Measurements from ENCODE around the gene RND3.
A peak's percentile ranks its signal among the peaks of the same experiment; 100 is the strongest.

DNA sequence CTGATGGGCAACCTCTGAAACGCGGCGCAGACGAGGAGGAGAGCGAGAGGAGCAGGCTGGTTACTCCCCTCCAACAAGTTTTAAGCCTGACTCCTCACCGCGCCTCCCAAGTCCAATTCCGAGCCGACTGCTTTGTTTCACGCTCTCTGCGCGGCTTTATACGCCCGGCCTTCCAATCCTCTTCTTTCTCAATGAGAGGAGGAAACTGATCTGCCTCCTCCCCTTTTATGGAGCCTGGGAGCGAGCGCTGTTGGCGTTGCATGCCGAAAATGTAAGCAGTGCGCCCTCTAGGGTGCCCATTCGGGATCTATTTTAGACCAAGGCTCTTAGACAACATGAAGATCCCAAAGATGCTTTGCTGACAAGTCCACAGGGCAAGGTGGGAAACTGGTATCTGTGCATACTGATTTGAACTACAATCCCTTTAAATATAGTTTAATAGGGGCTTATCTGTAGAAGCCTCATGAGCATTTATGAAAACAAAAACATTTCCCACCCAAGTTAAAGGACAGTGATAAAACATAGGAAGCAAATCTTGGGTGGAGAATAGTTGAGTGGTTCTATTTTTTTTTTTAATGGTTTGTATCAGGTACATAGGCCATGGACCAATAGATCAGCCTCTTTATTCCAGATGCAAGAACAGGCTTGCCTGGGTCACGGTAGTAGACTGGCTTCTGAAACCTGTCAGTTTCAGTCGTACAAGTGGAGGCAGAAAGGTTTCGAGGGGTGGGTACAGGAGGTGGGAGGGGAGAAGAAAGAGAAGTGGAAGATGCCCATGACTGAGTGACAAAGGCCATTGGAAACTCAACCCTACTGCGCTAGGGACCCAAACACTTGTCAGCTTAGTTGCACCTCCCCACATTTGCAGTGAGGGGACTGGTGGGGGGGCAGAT is at the start of gene RND3:
- TF ChIP-seq, protein P1, sequence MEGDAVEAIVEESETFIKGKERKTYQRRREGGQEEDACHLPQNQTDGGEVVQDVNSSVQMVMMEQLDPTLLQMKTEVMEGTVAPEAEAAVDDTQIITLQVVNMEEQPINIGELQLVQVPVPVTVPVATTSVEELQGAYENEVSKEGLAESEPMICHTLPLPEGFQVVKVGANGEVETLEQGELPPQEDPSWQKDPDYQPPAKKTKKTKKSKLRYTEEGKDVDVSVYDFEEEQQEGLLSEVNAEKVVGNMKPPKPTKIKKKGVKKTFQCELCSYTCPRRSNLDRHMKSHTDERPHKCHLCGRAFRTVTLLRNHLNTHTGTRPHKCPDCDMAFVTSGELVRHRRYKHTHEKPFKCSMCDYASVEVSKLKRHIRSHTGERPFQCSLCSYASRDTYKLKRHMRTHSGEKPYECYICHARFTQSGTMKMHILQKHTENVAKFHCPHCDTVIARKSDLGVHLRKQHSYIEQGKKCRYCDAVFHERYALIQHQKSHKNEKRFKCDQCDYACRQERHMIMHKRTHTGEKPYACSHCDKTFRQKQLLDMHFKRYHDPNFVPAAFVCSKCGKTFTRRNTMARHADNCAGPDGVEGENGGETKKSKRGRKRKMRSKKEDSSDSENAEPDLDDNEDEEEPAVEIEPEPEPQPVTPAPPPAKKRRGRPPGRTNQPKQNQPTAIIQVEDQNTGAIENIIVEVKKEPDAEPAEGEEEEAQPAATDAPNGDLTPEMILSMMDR (IDR thresholded peaks at IDR 0.05 in 4 of 5, conservative IDR thresholded peaks at IDR 0.05 in 1 of 5) = peak; percentile 47 to 82 (median 74)
- TF ChIP-seq POLR2A (IDR thresholded peaks at IDR 0.05) = peak; percentile 80 to 82

Data from gastrocnemius medialis (tissue), 4 donors.